Trophoblast cell (in vitro differentiated cells and primary cell): Measurements from ENCODE around the gene PAM.
A peak's percentile ranks its signal among the peaks of the same experiment; 100 is the strongest.

Experiments
- DNase-seq, 2 donors: peaks; one replicate each; pipeline ENCODE4 v3.0.0-alpha.2; 2016
- H2AFZ ChIP-seq: 2 replicates; pipeline ENCODE4 v1.6.1; 2013; ENCODE audit warnings: low read length, moderate library complexity, mild to moderate bottlenecking; ENCODE audit not compliant: insufficient read depth, poor library complexity
- H2AK5ac ChIP-seq: 2 replicates; pipeline ENCODE4 v1.6.1; 2013; ENCODE audit warnings: mild to moderate bottlenecking, low read length
- H2BK120ac ChIP-seq: 2 replicates; pipeline ENCODE4 v1.6.1; 2013; ENCODE audit warnings: low read length, mild to moderate bottlenecking, moderate library complexity; ENCODE audit not compliant: insufficient read depth, poor library complexity
- H2BK12ac ChIP-seq: 2 replicates; pipeline ENCODE4 v1.6.1; 2013; ENCODE audit warnings: mild to moderate bottlenecking, low read length, moderate library complexity
- H2BK5ac ChIP-seq: 2 replicates; pipeline ENCODE4 v1.6.1; 2013; ENCODE audit warnings: low read length, low read depth, moderate library complexity, mild to moderate bottlenecking; ENCODE audit not compliant: poor library complexity
- H3K14ac ChIP-seq: 2 replicates; pipeline ENCODE4 v1.6.1; 2013; ENCODE audit warnings: mild to moderate bottlenecking, low read length
- H3K18ac ChIP-seq: 2 replicates; pipeline ENCODE4 v1.6.1; 2013; ENCODE audit warnings: mild to moderate bottlenecking, low read length
- H3K23ac ChIP-seq: 2 replicates; pipeline ENCODE4 v1.6.1; 2013; ENCODE audit warnings: low read length
- H3K27ac ChIP-seq: 2 replicates; pipeline ENCODE4 v1.5.1; 2013; ENCODE audit warnings: low read depth, mild to moderate bottlenecking, inconsistent platforms, low read length, moderate library complexity
- H3K27me3 ChIP-seq: 2 replicates; pipeline ENCODE4 v1.6.1; 2013; ENCODE audit warnings: inconsistent platforms, mild to moderate bottlenecking, low read length, moderate library complexity; ENCODE audit not compliant: insufficient read depth
- H3K36me3 ChIP-seq, 2 experiments: 1 replicate in 1 of 2; 2 replicates in 1 of 2; pipeline ENCODE4 v1.6.1; 2013; ENCODE audit warnings: low read length in 2 of 2, mild to moderate bottlenecking in 2 of 2, moderate library complexity in 1 of 2; ENCODE audit not compliant: insufficient read depth in 2 of 2, control insufficient read depth in 1 of 2
- H3K4ac ChIP-seq: 2 replicates; pipeline ENCODE4 v1.6.1; 2013; ENCODE audit warnings: low read depth, mild to moderate bottlenecking, low read length, moderate library complexity
- H3K4me1 ChIP-seq, 2 experiments: 1 replicate in 1 of 2; 2 replicates in 1 of 2; pipeline ENCODE4 v1.6.1; 2013; ENCODE audit warnings: low read length in 2 of 2, mild to moderate bottlenecking in 2 of 2, moderate library complexity in 1 of 2; ENCODE audit not compliant: insufficient read depth in 2 of 2, control insufficient read depth in 1 of 2
- H3K4me2 ChIP-seq: 2 replicates; pipeline ENCODE4 v1.6.1; 2013; ENCODE audit warnings: inconsistent platforms, mild to moderate bottlenecking, low read length, moderate library complexity
- H3K4me3 ChIP-seq: 2 replicates; pipeline ENCODE4 v1.5.1; 2013; ENCODE audit warnings: mild to moderate bottlenecking, low read depth, low read length, inconsistent platforms
- H3K79me1 ChIP-seq: one replicate; pipeline ENCODE4 v1.6.1; 2013; ENCODE audit warnings: low read length
- H3K79me2 ChIP-seq: 2 replicates; pipeline ENCODE4 v1.6.1; 2013; ENCODE audit warnings: low read length, mild to moderate bottlenecking; ENCODE audit not compliant: control insufficient read depth, insufficient read depth, poor library complexity
- H3K9ac ChIP-seq: 2 replicates; pipeline ENCODE4 v1.6.1; 2013; ENCODE audit warnings: mild to moderate bottlenecking, low read length
- H3K9me3 ChIP-seq: 2 replicates; pipeline ENCODE4 v1.6.1; 2013; ENCODE audit warnings: low read depth, mild to moderate bottlenecking, control low read depth, inconsistent platforms, low read length; ENCODE audit not compliant: insufficient read depth
- H4K12ac ChIP-seq: 2 replicates; pipeline ENCODE4 v1.6.1; 2013; ENCODE audit warnings: low read depth, mild to moderate bottlenecking, low read length, moderate library complexity
- H4K8ac ChIP-seq: 2 replicates; pipeline ENCODE4 v1.6.1; 2013; ENCODE audit warnings: low read depth, mild to moderate bottlenecking, low read length, moderate library complexity
- H4K91ac ChIP-seq: one replicate; pipeline ENCODE4 v1.6.1; 2013; ENCODE audit warnings: low read depth, mild to moderate bottlenecking, low read length, moderate library complexity
- WGBS: extraction: QIAGEN DNeasy Blood & Tissue Kit; methylation state at CpG from one replicate; pipeline ENCODE4 v1.1.7; 2013; ENCODE audit warnings: missing lambda C conversion rate; ENCODE audit not compliant: insufficient read length, insufficient coverage; ENCODE audit errors: extremely low coverage; 5-methylcytosine and 5-hydroxymethylcytosine counted together

PAM gene

GRCh38 chr5:102888483-102888882 is 133.4 kb downstream of the PAM start:
- Histone ChIP-seq H3K27ac (no peak overlapping the region), H3K4me2 (no peak overlapping the region), H2AK5ac (no peak overlapping the region), H2AFZ (no peak overlapping the region), H3K4ac (no peak overlapping the region), H4K12ac (no peak overlapping the region), H3K79me2 (no peaks in the 10 kb centered on the region), H3K9ac (no peak overlapping the region), H4K91ac (no peak overlapping the region), H3K4me1 (no peaks in the 10 kb centered on the region), H4K8ac (no peak overlapping the region), H3K18ac (no peak overlapping the region), H2BK5ac (no peak overlapping the region), H3K4me3 (no peak overlapping the region), H3K14ac (no peak overlapping the region), H3K27me3 (no peaks in the 10 kb centered on the region), H3K23ac (no peak overlapping the region), H3K79me1 (no peaks in the 10 kb centered on the region), H2BK120ac (no peak overlapping the region), H3K36me3 (no peaks in the 10 kb centered on the region), H3K9me3 (no peaks in the 10 kb centered on the region), H2BK12ac (no peak overlapping the region)
- no peak for DNase-seq

DNA sequence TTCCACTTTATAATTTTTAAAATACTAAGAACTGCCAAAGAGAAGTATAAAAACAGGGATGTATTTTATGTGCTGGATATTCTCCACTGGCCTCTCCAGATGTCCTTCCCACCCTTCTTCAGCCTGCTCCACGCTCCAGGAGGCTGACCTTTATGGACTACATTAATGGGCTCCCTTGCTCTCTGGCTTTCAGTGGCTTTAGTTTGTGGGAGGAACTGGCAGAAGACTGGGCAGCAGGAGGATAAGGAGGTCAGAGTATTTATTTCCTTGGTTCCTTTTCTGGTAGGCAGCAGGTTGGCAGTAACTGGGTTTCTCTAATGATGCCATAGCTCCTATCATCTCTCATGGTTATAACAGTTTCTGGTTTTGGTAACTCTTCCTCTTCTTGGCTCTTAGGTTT is 133.9 kb downstream of the PAM start:
- Histone ChIP-seq H2BK120ac (no peak overlapping the region), H3K36me3 (no peaks in the 10 kb centered on the region), H3K4me3 (no peak overlapping the region), H3K9me3 (no peaks in the 10 kb centered on the region), H3K27me3 (no peaks in the 10 kb centered on the region), H2BK5ac (no peak overlapping the region), H3K4me1 (no peaks in the 10 kb centered on the region), H2AFZ (no peak overlapping the region), H2AK5ac (no peak overlapping the region), H4K8ac (no peak overlapping the region), H3K18ac (no peak overlapping the region), H4K91ac (no peak overlapping the region), H4K12ac (no peak overlapping the region), H3K79me1 (no peaks in the 10 kb centered on the region), H3K4me2 (no peak overlapping the region), H3K23ac (no peak overlapping the region), H3K9ac (no peak overlapping the region), H3K14ac (no peak overlapping the region), H3K79me2 (no peaks in the 10 kb centered on the region), H2BK12ac (no peak overlapping the region), H3K4ac (no peak overlapping the region), H3K27ac (no peak overlapping the region)
- no CpG with 5 or more reads among the region's 1 CpG for WGBS
- no peak for DNase-seq

DNA sequence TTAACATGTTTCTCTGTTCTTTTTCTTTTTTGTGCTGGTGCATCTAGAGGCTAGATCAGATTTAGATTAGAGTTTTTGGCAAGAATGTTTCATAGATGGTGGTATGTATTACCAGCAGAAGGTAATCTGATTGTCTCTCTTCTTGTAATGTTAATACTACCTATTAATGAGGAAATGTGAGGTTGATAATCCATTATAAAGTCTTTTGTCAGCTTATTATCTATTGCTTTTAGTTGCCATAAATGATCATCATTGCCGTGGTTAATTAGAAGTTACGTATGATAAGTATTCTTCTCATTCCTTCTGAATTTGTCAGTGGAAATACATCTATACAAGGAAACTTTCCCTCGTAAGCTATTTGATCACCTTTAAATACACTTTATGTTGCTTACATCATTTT is 135.0 kb downstream of the PAM start:
- Histone ChIP-seq H4K91ac (no peak overlapping the region), H3K27ac (no peak overlapping the region), H3K79me2 (no peaks in the 10 kb centered on the region), H3K18ac (no peak overlapping the region), H3K4me1 (no peaks in the 10 kb centered on the region), H2AFZ (no peak overlapping the region), H4K12ac (no peak overlapping the region), H3K79me1 (no peaks in the 10 kb centered on the region), H3K4me2 (no peak overlapping the region), H4K8ac (no peak overlapping the region), H3K23ac (no peak overlapping the region), H3K9ac (no peak overlapping the region), H3K4ac (no peak overlapping the region), H2AK5ac (no peak overlapping the region), H3K36me3 (no peaks in the 10 kb centered on the region), H3K4me3 (no peak overlapping the region), H2BK120ac (no peak overlapping the region), H3K9me3 (no peaks in the 10 kb centered on the region), H2BK5ac (no peak overlapping the region), H3K27me3 (no peaks in the 10 kb centered on the region), H3K14ac (no peak overlapping the region), H2BK12ac (no peak overlapping the region)
- WGBS = no CpG with 5 or more reads among the region's 3 CpGs
- peak in 1 of 2 donors; percentile 37 for DNase-seq

DNA sequence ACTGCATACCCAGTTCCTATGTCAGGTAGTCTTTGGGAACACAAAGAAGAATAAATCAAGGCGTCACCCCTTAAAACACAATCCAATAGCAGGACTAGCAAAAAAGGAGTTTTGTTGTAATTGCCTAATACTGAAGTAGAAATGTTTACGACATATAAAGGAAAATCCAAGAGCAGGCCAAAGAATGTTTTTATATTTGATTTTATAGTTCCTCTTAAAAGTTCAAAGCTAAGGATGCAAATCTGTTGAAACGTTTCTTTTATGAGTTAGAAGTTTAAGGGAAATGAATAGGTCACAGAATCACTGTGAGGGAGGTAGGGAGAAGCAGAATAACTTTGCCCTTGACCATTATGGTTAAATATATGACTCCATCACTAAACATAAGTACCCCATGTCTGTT is 136.1 kb downstream of the PAM start:
- H3K27me3 ChIP-seq = no peaks in the 10 kb centered on the region
- H2BK120ac ChIP-seq = no peak overlapping the region
- no peak overlapping the region for H3K9ac ChIP-seq
- DNase-seq = no peak
- H3K14ac ChIP-seq = no peak overlapping the region
- H2AFZ ChIP-seq = no peak overlapping the region
- H2AK5ac ChIP-seq = no peak overlapping the region
- H3K18ac ChIP-seq = no peak overlapping the region
- no peak overlapping the region for H4K8ac ChIP-seq
- H3K79me2 ChIP-seq = no peaks in the 10 kb centered on the region
- no peaks in the 10 kb centered on the region for H3K36me3 ChIP-seq
- H3K4me1 ChIP-seq = no peaks in the 10 kb centered on the region
- no peaks in the 10 kb centered on the region for H3K9me3 ChIP-seq
- no peaks in the 10 kb centered on the region for H3K79me1 ChIP-seq
- H3K23ac ChIP-seq = no peak overlapping the region
- no peak overlapping the region for H3K4ac ChIP-seq
- no peak overlapping the region for H2BK5ac ChIP-seq
- H2BK12ac ChIP-seq = no peak overlapping the region
- H4K12ac ChIP-seq = no peak overlapping the region
- H3K4me2 ChIP-seq = no peak overlapping the region
- H3K27ac ChIP-seq = no peak overlapping the region
- no peak overlapping the region for H3K4me3 ChIP-seq
- no peak overlapping the region for H4K91ac ChIP-seq
- WGBS = no CpG with 5 or more reads among the region's 3 CpGs

GRCh38 chr5:102893942-102894341 is 138.8 kb downstream of the PAM start:
- H3K4ac ChIP-seq = no peak overlapping the region
- WGBS = no CpG with 5 or more reads among the region's 3 CpGs

More at GRCh38 chr5:102893942-102894341, 138.8 kb downstream of the PAM start:
- Histone ChIP-seq H3K4me1 (no peaks in the 10 kb centered on the region), H3K4me3 (no peak overlapping the region), H2BK5ac (no peak overlapping the region), H3K14ac (no peak overlapping the region), H2BK120ac (no peak overlapping the region), H2AK5ac (no peak overlapping the region), H2BK12ac (no peak overlapping the region), H3K79me2 (no peaks in the 10 kb centered on the region), H3K9ac (no peak overlapping the region), H3K79me1 (no peaks in the 10 kb centered on the region), H3K27ac (no peak overlapping the region), H3K23ac (no peak overlapping the region), H3K4me2 (no peak overlapping the region), H3K9me3 (no peaks in the 10 kb centered on the region), H4K91ac (no peak overlapping the region), H2AFZ (no peak overlapping the region), H3K36me3 (no peaks in the 10 kb centered on the region), H3K27me3 (no peaks in the 10 kb centered on the region), H3K18ac (no peak overlapping the region), H4K8ac (no peak overlapping the region), H4K12ac (no peak overlapping the region)
- DNase-seq = no peak
